Endodermal cell (in vitro differentiated cells): ENCODE results near the gene KRTAP4-3. TPM values are rescaled to one million over a fixed set of nuclear protein-coding genes. Genes with fewer than 3 reads are reported as not detected.

Experiments used
- DNase-seq: peaks from one replicate; pipeline ENCODE4 v3.0.0-alpha.2; 2017
- H3K27ac ChIP-seq: 2 replicates; pipeline ENCODE4 v1.5.1; 2013; ENCODE audit warnings: mild to moderate bottlenecking, low read depth, low read length, moderate library complexity
- H3K27me3 ChIP-seq: 2 replicates; pipeline ENCODE4 v1.6.1; 2013; ENCODE audit warnings: mild to moderate bottlenecking, low read length, moderate library complexity; ENCODE audit not compliant: insufficient read depth, control insufficient read depth, poor library complexity, severe bottlenecking
- H3K36me3 ChIP-seq: 2 replicates; pipeline ENCODE4 v1.7.0; 2013; ENCODE audit warnings: mild to moderate bottlenecking, low read length, moderate library complexity; ENCODE audit not compliant: control insufficient read depth, insufficient read depth
- H3K4me1 ChIP-seq: one replicate; pipeline ENCODE4 v1.7.0; 2013; ENCODE audit warnings: low read length; ENCODE audit not compliant: control insufficient read depth, insufficient read depth
- H3K4me3 ChIP-seq: 2 replicates; pipeline ENCODE4 v1.5.1; 2013; ENCODE audit warnings: mild to moderate bottlenecking, low read length, moderate library complexity
- H3K9ac ChIP-seq: 2 replicates; pipeline ENCODE4 v1.6.1; 2013; ENCODE audit warnings: mild to moderate bottlenecking, low read length, moderate library complexity; ENCODE audit not compliant: poor library complexity, severe bottlenecking; ENCODE audit errors: extremely low read depth
- H3K9me3 ChIP-seq: 2 replicates; pipeline ENCODE4 v1.6.1; 2013; ENCODE audit warnings: mild to moderate bottlenecking, low read length, moderate library complexity; ENCODE audit not compliant: control insufficient read depth
- H3K27ac Mint-ChIP-seq: 2 replicates; pipeline ENCODE4 v1.8.0; 2020; ENCODE audit warnings: mixed read lengths
- H3K27me3 Mint-ChIP-seq: 2 replicates; pipeline ENCODE4 v1.8.0; 2021; ENCODE audit warnings: mild to moderate bottlenecking, mixed read lengths; ENCODE audit not compliant: insufficient read depth
- H3K36me3 Mint-ChIP-seq: 2 replicates; pipeline ENCODE4 v1.8.0; 2020; ENCODE audit warnings: low read depth, mixed read lengths
- H3K4me1 Mint-ChIP-seq: 2 replicates; pipeline ENCODE4 v1.8.0; 2020; ENCODE audit warnings: mixed read lengths
- H3K4me3 Mint-ChIP-seq: 2 replicates; pipeline ENCODE4 v1.8.0; 2020; ENCODE audit warnings: mild to moderate bottlenecking, moderate library complexity, mixed read lengths
- H3K9me3 Mint-ChIP-seq: 2 replicates; pipeline ENCODE4 v1.8.0; 2020; ENCODE audit warnings: mild to moderate bottlenecking, mixed read lengths
- WGBS, 2 experiments: methylation state at CpG; one replicate each; pipeline versions ENCODE4 v1.1.5 to v1.1.7; 2013; ENCODE audit warnings: missing lambda C conversion rate in 2 of 2, mixed read lengths in 1 of 2; ENCODE audit not compliant: insufficient coverage in 1 of 2, insufficient read length in 1 of 2; 5-methylcytosine and 5-hydroxymethylcytosine counted together
- long read RNA-seq, 4 experiments: library from polyadenylated mRNA in 2 of 4; library from RNA in 1 of 4; library from capped mRNA in 1 of 4; stranded (forward) in 3 of 4; unstranded in 1 of 4; transcript quantifications; one replicate each; pipeline ENCODE4 v2.0.0, GENCODE V29; 2020 to 2021; ENCODE audit warnings: inconsistent platforms in 1 of 4
- polyA plus RNA-seq, 2 experiments: library from polyadenylated mRNA; stranded (reverse); fragments of 50-300 nt; gene quantifications; one replicate each; pipeline ENCODE4 v1.2.3, GENCODE V29; 2013
- total RNA-seq, 2 donors: library from RNA; stranded (reverse); fragmentation: NEBNext Ultra II Directional in 1 of 2; extraction: Animal tissue kit (Norgen Biotek cat#: 25700) in 1 of 2; gene quantifications; 2 replicates in 1 of 2; 3 replicates in 1 of 2; pipeline ENCODE4 v1.2.1, GENCODE V29; 2021
- TF ChIP-seq, protein P1 (sequence below): fragments of 200-600 bp; sonication (generic); conservative IDR thresholded peaks from 2 replicates; pipeline ENCODE4 v1.5.0; 2021; ENCODE audit warnings: antibody characterized with exemption, mild to moderate bottlenecking

The KRTAP4-3 gene
- not detected for total RNA-seq
- not detected for polyA plus RNA-seq (2013, experiment 1 of 2)
- polyA plus RNA-seq (2013, experiment 2 of 2) = not detected
- long read RNA-seq, experiment 1 = 0 reads
- long read RNA-seq, experiment 2 = 0 reads
- long read RNA-seq, experiment 3 = 0 reads
- long read RNA-seq, experiment 4 = 0 reads

DNA sequence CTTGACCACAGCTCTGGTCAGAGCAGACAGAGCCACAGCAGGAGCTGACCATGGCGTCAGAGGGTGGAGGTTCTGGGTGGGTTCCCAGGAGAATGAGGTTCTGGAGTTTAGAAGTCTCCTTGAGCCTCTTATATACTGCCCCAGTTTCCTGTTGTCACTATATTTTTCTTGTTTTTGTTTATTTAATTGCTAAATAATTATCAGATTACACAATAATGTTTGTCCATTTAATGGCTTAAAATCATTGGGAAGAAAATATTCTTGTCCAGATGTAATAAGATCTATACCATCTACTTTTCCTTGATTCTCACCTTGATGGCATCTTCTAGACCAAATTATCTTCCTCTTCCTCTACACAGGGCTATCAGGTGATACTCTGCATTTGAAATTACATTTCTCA is at the start of gene KRTAP4-3:
KRTAP4-3 (minus strand) TSS at position 101 of the 400 bp plus-strand sequence; CDS start at position 52, 49 bp downstream.
- Histone ChIP-seq H3K4me1 (no peaks in the 10 kb centered on the region), H3K36me3 (no peaks in the 10 kb centered on the region), H3K27ac (peak within 1 kb of the TSS; percentile 24), H3K4me3 (no peak within 1 kb of the TSS), H3K9me3 (no peaks in the 10 kb centered on the region), H3K9ac (no peak within 1 kb of the TSS), H3K27me3 (no peaks in the 10 kb centered on the region)
- Mint-ChIP-seq H3K4me1 (no peaks in the 10 kb centered on the region), H3K27me3 (peaks cover 4% of the 10 kb centered on the region), H3K4me3 (no peak within 1 kb of the TSS), H3K27ac (no peak within 1 kb of the TSS), H3K36me3 (no peaks in the 10 kb centered on the region), H3K9me3 (no peaks in the 10 kb centered on the region)
- whole genome bisulfite sequencing, 2 experiments = 80% methylated on average over 1 of the region's 1 CpG; no CpG with 5 or more reads in 1 of the 2 experiments
- no peak for DNase-seq
- TF ChIP-seq, protein P1, sequence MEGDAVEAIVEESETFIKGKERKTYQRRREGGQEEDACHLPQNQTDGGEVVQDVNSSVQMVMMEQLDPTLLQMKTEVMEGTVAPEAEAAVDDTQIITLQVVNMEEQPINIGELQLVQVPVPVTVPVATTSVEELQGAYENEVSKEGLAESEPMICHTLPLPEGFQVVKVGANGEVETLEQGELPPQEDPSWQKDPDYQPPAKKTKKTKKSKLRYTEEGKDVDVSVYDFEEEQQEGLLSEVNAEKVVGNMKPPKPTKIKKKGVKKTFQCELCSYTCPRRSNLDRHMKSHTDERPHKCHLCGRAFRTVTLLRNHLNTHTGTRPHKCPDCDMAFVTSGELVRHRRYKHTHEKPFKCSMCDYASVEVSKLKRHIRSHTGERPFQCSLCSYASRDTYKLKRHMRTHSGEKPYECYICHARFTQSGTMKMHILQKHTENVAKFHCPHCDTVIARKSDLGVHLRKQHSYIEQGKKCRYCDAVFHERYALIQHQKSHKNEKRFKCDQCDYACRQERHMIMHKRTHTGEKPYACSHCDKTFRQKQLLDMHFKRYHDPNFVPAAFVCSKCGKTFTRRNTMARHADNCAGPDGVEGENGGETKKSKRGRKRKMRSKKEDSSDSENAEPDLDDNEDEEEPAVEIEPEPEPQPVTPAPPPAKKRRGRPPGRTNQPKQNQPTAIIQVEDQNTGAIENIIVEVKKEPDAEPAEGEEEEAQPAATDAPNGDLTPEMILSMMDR = no peak

DNA sequence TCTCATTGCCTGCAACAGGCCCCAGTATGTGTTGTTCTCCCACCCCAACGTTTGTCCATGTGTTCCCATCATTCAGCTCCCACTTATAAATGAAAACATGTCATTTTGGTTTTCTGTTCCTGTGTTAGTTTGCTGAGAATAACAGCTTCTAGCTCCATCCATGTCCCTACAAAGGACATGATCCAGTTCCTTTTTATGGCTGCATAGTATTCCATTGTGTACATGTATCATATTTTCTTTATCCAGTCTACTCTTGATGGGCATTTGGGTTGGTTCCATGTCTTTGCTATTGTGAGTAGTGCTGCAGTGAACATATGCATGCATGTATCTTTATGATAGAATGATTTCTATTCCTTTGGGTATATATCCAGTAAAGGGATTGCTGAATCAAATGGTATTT is 47.7 kb upstream of the KRTAP4-3 start:
- H3K4me1 ChIP-seq = no peaks in the 10 kb centered on the region
- Mint-ChIP-seq H3K36me3 (no peaks in the 10 kb centered on the region), H3K4me1 (no peaks in the 10 kb centered on the region), H3K9me3 (peaks cover 8% of the 10 kb centered on the region), H3K27ac (no peak overlapping the region), H3K4me3 (no peak overlapping the region), H3K27me3 (peaks cover 11% of the 10 kb centered on the region)
- DNase-seq = no peak
- no peaks in the 10 kb centered on the region for H3K27me3 ChIP-seq
- WGBS, 2 experiments = 85 to 100% methylated on average over 1 of the region's 1 CpG
- H3K9me3 ChIP-seq = no peaks in the 10 kb centered on the region
- H3K36me3 ChIP-seq = no peaks in the 10 kb centered on the region
- H3K9ac ChIP-seq = no peak overlapping the region
- H3K27ac ChIP-seq = no peak overlapping the region
- TF ChIP-seq, protein P1 = no peak
- H3K4me3 ChIP-seq = no peak overlapping the region

- H3K9ac ChIP-seq = no peak overlapping the region
- WGBS, 2 experiments = 82 to 86% methylated on average over 5 to 7 of the region's 7 CpGs
- H3K27me3 ChIP-seq = no peaks in the 10 kb centered on the region
- Mint-ChIP-seq H3K4me3 (no peak overlapping the region), H3K27ac (no peak overlapping the region), H3K9me3 (peaks cover 10% of the 10 kb centered on the region), H3K27me3 (peaks cover 5% of the 10 kb centered on the region), H3K4me1 (no peaks in the 10 kb centered on the region), H3K36me3 (no peaks in the 10 kb centered on the region)
- H3K36me3 ChIP-seq = no peaks in the 10 kb centered on the region
- no peak for DNase-seq
- no peak overlapping the region for H3K27ac ChIP-seq
- TF ChIP-seq, protein P1 = no peak
- no peak overlapping the region for H3K4me3 ChIP-seq
- H3K4me1 ChIP-seq = no peaks in the 10 kb centered on the region
- no peaks in the 10 kb centered on the region for H3K9me3 ChIP-seq
These were observed 44.6 kb upstream of the KRTAP4-3 start for GRCh38 chr17:41212524-41213169.
